NB4 (cell line): ENCODE data around the gene BNIPL.

Source experiments
- MYC ChIP-seq: IDR thresholded peaks from 2 replicates; pipeline ENCODE4 v1.6.1; 2011; ENCODE audit warnings: low read depth, low read length
- POLR2A ChIP-seq: IDR thresholded peaks from 2 replicates; pipeline ENCODE4 v1.6.1; 2011; ENCODE audit warnings: mild to moderate bottlenecking; ENCODE audit not compliant: insufficient read length; ENCODE audit errors: extremely low read depth
- TF ChIP-seq, protein P1 (sequence below): IDR thresholded peaks from one replicate; pipeline ENCODE4 v1.5.1; 2012; ENCODE audit warnings: low read depth, low read length
- TF ChIP-seq, protein P2 (sequence below): IDR thresholded peaks from 2 replicates; pipeline ENCODE4 v1.6.1; 2011; ENCODE audit warnings: low read depth, low read length

DNA sequence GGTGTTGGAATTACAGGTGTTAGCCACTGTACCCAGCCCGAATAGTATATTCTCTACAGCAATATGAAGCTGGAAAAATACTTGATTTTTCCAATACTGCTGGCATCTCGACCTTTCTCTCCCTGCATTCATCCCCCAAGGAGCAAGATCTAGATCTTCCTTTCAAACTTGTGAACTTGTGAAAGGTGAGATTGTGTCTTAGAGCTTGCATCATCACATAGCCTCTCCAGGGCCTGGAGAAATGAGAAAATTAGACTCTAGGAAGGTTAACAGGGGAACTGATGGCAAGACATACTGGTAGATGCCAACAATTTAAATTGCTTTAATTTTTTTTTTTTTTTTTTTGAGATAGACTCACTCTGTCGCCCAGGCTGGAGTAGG is 26.1 kb upstream of the BNIPL start:
- TF ChIP-seq, protein P1, sequence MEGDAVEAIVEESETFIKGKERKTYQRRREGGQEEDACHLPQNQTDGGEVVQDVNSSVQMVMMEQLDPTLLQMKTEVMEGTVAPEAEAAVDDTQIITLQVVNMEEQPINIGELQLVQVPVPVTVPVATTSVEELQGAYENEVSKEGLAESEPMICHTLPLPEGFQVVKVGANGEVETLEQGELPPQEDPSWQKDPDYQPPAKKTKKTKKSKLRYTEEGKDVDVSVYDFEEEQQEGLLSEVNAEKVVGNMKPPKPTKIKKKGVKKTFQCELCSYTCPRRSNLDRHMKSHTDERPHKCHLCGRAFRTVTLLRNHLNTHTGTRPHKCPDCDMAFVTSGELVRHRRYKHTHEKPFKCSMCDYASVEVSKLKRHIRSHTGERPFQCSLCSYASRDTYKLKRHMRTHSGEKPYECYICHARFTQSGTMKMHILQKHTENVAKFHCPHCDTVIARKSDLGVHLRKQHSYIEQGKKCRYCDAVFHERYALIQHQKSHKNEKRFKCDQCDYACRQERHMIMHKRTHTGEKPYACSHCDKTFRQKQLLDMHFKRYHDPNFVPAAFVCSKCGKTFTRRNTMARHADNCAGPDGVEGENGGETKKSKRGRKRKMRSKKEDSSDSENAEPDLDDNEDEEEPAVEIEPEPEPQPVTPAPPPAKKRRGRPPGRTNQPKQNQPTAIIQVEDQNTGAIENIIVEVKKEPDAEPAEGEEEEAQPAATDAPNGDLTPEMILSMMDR, result no peak
- no peak for TF ChIP-seq POLR2A
- TF ChIP-seq, protein P2, sequence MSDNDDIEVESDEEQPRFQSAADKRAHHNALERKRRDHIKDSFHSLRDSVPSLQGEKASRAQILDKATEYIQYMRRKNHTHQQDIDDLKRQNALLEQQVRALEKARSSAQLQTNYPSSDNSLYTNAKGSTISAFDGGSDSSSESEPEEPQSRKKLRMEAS, result no peak
- no peak for TF ChIP-seq MYC
